ENCODE data around the gene MSI2. TPM values are rescaled to one million over a fixed set of nuclear protein-coding genes. Genes with fewer than 3 reads are reported as not detected.

MSI2 gene
- total RNA-seq, 1 experiment from 2014 or later, result 29.4 TPM

- no peak for DNase-seq (ENCODE audit: low read depth)
These were observed 397.0 kb downstream of the MSI2 start for GRCh38 chr17:57653279-57653678.

DNA sequence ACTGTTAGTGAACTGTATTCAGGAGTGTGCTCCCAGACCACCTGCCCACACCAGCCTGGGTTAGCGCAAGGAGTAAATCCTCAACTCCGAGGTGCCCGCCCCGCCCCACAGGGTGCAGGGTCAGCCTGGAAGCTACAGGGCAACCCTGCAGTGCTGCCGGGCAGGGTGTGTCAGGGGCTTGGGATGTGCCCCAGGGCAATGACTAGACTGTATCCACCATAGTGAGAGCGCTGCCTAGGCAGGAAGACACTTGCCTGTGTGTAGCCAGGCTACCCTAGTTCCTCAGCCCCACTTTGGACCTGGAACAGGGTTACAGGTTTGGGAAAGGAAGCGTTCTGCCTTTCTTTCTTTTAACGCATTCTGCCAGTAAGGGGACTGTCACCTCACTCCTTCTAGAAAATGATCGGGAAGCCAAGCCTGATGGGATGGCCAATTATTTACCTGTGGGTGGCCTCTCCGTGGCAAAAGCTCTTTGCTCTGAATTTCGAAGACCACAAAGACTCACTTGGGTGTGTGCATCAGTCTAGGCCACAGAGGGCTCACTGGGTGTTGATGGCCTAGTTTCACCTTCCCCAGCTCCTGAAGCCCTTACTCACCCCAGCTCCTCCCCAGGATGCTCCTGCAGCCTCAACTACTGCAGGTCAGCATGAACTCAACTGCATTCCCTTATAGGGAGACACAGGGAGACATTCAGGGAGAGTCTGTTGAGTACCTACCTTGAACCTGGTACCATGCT lies 397.9 kb downstream of the MSI2 start:
- no peak for DNase-seq (ENCODE audit: low read depth)

DNA sequence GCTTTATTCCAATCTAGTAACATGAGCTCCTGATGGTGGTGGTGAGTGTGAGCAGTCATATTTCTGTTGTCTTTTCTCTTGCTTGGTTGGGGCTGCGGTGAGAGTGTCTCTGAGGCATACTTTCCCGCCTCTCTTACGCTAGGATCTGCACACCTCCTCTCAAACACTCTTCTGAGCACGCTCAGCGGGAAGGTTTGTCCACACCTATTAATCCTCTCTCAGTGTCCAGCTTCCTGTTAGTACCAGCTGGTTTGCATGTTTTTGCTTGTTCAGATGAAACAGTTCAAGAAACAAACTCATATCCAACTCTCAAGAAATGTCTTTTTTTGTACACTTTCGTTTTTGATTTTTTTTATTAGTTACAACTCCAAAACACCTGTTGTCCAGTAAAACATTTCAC lies 399.2 kb downstream of the MSI2 start:
- no peak for DNase-seq (ENCODE audit: low read depth)

DNA sequence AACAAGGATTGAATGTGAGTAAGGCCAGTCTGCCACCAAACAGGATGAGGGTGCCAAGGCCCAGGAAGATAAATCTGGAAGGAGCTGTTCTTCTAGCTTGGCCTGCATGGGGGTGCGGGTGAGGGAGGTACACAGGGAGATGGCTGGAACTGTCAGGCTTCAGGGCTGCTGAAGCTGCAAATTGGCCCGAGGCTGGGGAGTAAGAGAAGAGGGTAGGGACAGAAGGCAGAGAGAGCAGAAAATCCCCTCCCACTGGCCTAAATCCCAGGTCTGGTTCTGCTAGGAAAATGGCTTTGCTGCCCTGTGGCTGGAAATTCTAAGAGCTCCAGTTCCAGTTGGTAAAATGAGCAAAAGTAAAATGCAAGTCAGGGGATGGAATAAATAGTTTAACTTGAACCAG lies 400.9 kb downstream of the MSI2 start:
- DNase-seq (ENCODE audit: low read depth), result no peak

- DNase-seq (ENCODE audit: low read depth), result no peak
These were observed 405.7 kb downstream of the MSI2 start for GRCh38 chr17:57662041-57662440.

GRCh38 chr17:57662644-57663308 lies 406.5 kb downstream of the MSI2 start:
- peak; percentile 98 for DNase-seq (ENCODE audit: low read depth)

- no peak for DNase-seq (ENCODE audit: low read depth)
These were observed 407.2 kb downstream of the MSI2 start for GRCh38 chr17:57663326-57664070.

GRCh38 chr17:57665128-57665527 lies 408.8 kb downstream of the MSI2 start:
- DNase-seq (ENCODE audit: low read depth), result no peak

DNA sequence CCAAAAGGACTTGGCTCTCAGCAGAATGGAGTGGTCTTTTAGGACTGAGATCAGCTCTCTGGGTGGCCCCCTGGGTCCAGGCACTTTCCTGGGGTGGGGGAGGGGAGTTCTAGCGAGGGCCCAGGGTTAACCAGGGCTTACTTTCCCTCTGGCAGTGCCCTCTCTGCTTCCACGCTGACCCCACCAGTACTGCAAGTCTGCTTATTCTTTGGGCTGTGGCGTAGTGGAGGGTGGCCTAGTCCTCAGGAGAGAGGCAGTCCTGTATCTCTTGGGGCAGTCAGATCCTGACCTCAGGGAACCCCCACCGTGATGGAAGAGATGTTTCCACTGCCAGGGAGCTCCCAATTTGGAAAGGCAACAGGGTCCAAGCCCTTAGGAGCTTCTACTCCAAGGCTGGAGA lies 409.4 kb downstream of the MSI2 start:
- no peak for DNase-seq (ENCODE audit: low read depth)

- DNase-seq (ENCODE audit: low read depth), result no peak
These were observed 410.0 kb downstream of the MSI2 start for GRCh38 chr17:57666201-57666870.

DNA sequence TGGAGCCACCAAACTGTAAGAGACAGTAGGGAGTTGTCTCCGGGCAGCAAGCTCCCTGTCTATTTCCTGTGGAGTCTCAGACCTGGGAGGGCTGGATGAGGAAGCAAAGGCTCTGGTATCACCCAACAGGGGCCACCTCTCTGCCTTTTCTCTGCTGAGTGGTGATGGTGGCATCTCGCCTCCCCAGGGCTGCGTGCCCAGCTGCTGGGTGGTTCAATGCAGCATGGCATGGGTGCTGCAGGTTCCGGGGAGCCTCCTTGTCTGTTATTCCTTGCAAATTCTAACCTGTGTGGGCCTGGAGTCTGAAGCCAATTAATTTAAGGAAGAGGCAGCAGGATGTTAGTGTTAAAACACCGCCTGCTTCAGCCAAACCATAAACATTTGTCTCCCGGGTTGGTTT lies 410.6 kb downstream of the MSI2 start:
- no peak for DNase-seq (ENCODE audit: low read depth)

DNA sequence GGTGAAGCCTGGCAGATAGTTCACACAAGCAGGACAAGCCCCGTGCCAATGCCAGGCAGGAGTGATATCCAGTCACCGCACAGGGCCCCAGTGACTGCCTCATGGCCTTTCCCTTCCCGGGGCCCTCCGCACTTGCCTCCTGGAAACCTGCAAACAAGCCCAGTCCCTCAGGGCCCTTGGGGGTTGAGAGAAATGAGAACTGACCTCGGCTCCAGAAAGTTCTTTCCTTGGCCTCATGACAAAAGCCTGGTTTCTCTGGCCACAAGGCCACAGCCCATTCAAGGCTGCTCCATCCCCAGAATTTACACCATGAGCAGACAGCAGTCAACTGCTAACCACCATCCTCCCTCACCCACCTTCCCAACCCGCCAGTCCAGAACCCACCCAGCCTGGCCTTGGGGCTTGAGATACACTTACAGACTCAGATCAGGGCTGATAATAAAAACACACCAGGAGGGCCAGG lies 411.2 kb downstream of the MSI2 start:
- no peak for DNase-seq (ENCODE audit: low read depth)

GRCh38 chr17:57668332-57668731 lies 412.0 kb downstream of the MSI2 start:
- no peak for DNase-seq (ENCODE audit: low read depth)

DNA sequence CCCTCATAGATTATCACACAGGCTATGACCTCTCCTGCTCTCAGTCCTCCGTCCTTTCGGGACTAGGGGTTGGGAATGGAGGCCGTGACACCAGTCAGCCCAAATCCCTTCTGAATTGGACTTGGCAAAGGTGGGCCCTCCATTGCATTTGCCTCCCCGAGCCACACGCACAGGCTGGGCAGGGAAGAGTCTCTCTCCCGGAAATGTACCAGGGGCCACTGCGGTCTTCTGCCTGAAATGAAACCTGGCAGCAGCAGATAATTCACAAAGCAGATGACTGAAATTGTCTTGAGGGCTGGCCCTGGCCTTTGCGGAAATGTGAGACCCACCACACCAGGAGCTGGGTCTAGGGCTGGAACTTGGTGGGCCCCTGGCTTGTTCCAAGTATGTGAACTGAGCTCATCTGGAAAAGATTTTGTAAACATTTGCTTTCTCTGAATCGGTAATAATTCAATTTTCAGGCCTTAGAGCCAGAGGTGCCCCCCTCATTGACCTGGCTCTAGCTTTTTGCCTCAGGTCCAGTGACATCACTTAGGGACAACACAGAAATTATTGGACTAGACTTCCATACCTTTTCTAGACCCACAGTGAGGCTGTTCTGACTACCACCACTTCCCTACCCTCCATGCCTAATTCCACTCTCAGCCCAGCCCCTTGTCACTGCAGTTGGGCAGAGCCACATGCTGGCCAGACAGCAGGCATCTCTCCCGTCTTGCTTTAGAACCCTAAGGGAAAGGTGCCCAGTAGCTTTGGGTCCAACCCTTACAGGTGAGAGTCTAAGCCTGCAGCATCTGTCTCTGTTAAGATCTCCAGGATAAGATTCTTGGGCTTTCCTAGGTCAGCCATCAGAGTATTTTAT lies 413.6 kb downstream of the MSI2 start:
- DNase-seq (ENCODE audit: low read depth), result no peak

- no peak for DNase-seq (ENCODE audit: low read depth)
These were observed 414.6 kb downstream of the MSI2 start for GRCh38 chr17:57670769-57671569.

DNA sequence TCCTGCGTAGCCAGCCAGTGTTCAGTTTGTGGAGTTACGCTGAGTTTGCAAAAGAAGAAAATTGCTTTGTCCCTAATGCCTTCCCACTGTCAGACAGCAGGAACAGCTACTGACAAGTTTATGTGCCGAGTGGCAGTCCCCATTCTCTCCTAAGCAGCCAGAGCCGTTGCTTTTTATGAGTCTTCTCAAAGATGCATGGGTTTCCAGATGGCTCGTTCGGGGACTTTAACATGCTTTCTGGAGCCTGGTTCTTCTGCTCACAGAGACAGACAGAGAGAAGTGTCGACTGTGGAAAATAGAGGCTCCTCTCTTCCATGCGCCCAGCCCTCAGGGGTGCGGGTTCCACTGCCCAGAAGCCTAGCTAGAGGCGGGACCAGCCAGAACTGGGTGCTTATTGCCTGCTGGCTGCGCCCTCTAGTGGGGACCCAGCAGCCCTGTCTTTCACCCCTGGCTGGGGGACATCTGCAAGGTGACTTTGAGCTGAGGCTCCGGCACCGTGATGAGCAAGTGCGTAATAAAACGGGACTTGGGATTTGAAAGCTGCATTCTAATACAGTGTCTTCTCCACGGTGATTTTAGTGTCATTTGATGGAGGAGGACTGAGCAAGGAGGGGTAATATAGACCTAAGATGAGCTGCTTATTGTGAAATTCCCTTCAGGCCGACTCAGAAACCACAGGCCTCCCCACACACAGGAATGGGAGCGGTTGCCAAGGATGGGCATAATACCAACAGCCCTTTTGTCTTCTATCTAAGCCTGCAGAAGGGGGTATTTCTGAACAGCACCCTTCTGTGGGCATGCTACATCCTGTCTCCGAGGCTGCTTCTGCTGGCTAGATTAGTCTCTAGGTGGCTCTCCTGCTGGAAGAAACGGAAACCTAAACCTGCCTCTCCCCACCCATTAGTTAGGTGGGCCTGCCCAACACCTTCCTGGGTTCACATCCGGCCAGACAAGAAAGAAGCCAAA lies 415.6 kb downstream of the MSI2 start:
- DNase-seq (ENCODE audit: low read depth), result peak; percentile 81

GRCh38 chr17:57672971-57673370 lies 416.6 kb downstream of the MSI2 start:
- DNase-seq (ENCODE audit: low read depth), result no peak

DNA sequence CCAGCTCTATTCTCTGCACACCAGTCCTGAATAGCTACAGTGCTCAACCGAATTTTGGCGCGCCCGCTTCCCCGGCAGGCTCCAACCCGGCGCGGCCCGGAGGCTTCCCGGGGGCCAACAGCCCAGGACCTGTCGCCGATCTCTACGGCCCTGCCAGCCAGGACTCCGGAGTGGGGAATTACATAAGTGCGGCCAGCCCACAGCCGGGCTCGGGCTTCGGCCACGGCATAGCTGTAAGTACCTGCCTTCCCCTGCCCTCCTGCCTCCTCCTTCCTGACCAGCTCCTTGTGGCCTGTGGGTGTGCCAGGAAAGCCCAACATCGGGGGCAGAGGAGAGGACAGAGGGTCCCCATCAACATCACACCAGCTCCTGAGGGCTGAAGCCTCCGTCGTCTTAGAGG lies 418.6 kb downstream of the MSI2 start:
- no peak for DNase-seq (ENCODE audit: low read depth)

Data from RPMI7951 (cell line).